T follicular helper cell (primary cell): ENCODE data around the gene ATP8A2.

ENCODE experiments used
- DNase-seq: peaks from one replicate; pipeline ENCODE4 v3.0.0-alpha.2; 2020; ENCODE audit warnings: low read depth

ATP8A2 gene

GRCh38 chr13:25965596-25965995 lies 593.8 kb downstream of the ATP8A2 start:
- no peak for DNase-seq

DNA sequence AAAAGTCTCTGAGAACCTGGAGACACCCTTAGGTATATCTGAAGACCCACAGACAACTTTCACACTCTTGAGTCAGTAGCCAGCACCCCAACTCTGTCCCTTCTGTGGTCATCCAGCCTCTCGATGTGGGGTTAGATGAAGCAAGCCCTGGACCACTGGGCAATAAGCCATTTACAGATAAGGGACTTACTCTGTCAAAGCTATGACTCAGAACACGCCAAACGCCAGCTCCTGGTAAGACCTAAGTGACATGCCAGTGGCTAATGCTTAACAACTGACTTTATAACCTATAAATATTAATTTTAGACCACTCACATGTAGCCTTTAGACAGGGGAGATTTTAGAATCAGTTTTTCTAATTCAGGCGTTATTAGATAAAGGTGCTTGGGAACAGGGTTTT lies 594.3 kb downstream of the ATP8A2 start:
- DNase-seq, result no peak

DNA sequence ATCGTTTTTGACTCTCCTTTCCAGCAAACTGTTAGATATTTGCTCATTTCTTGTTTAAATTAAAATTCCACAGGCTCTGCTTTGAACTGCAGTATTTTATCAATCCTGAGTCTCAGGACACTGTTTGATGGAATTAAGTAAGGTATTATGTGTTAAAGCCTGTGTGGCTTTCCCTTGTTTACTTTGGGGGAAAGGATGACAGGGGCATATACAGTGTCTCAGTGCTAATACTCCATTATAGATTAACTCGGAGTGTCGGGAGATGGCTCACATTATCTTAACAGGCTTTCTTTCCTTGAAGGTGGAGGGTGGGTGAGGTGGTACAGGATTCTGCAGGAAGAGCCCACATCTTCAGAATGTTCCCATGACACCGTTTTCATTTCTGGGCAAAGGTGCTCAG lies 595.4 kb downstream of the ATP8A2 start:
- no peak for DNase-seq

GRCh38 chr13:25971047-25971446 lies 599.3 kb downstream of the ATP8A2 start:
- no peak for DNase-seq

DNA sequence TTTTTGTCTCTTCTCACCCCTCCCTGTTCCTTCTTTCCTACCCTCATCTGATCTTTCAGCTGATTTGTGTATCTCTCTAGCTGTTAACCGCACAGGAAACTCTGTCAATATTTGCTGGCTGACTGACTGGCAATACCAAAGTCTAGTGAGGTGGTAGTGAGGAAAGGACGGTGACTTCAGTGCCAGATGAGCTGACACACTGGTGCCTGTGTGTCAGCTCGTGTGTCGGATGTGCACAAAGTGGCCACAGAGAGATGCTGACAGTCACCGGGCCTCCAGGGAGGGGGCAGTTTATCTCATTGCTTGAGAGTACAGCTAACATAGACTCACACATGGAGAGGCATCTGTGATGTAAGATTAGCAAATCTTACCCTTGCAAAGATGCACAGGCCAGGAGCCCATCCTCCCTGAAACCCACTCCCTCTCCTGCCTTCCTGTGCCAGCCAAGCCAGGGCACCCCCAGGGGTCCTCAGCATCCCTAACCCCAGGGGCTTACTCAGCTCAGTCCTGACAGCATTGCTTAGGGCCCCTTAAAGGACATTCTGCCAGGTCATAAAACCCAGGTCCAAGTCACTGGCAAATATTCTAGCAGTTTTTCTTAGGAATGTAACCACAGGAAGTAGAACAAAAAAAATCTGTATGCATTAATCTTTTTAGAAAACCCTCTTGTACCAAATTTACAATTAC lies 599.8 kb downstream of the ATP8A2 start:
- peak; percentile 42 for DNase-seq

GRCh38 chr13:25973085-25973484 lies 601.3 kb downstream of the ATP8A2 start:
- DNase-seq, result no peak

DNA sequence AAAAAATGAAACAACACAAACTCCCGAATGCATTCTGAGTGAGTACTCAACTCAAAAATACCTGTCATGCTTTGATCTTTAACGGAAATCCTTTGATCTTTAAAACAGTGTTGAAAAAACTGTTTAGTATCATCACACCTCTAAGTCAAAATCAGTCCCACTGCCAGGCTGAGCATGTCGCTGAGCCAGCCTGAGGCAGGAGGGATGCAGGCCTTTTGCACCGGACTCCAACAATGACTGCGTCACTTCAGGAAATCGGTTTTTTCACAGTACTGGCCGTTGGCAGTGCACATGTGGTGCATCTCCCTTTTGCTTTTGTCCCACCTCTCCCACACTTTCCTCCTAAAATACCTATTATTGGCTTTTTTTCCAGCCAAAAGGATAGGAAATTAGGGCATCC lies 601.8 kb downstream of the ATP8A2 start:
- peak; percentile 9 for DNase-seq

GRCh38 chr13:25977216-25977615 lies 605.4 kb downstream of the ATP8A2 start:
- DNase-seq, result no peak

- DNase-seq, result no peak
These were observed 605.9 kb downstream of the ATP8A2 start for GRCh38 chr13:25977671-25978070.

DNA sequence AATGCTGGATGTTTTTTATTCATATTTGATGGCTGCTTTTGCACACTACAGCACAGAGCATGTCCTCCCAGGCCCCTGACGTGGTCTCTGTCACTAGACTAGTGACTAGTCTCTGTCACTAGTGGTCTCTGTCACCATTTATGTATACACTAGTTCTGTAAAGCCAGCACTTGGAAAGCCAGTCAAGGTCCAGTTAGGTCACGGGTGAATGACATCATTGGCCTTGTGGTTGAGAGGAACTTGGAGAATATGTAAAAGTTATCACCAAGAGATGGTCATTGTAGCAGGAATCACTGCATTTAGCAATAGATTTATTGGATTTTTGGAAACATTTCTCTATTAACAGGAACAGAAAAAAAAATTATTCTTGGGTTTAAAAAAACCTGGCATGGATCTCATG lies 607.2 kb downstream of the ATP8A2 start:
- DNase-seq, result no peak

DNA sequence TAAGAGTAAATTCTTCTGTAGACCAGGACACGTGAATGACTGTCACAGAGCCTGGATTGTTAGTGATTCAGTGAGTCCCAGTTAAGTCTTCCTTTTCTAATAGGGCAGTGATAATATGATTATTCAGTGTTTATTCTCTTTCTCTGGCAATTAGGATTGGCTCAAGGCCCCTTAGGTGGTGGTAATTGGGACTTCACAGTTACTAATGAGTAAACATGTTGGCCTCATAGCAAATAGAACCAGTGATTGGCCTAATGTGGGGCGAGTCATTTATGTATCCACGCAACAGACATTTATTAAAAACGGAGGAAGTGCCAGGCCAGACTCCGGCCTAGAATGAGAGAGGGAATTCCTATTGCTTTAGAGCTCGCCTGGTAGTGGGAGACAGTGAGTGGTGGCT lies 607.6 kb downstream of the ATP8A2 start:
- DNase-seq, result no peak

- no peak for DNase-seq
These were observed 608.5 kb downstream of the ATP8A2 start for GRCh38 chr13:25980255-25980654.

GRCh38 chr13:25981060-25981459 lies 609.3 kb downstream of the ATP8A2 start:
- no peak for DNase-seq

- no peak for DNase-seq
These were observed 611.1 kb downstream of the ATP8A2 start for GRCh38 chr13:25982907-25983306.

DNA sequence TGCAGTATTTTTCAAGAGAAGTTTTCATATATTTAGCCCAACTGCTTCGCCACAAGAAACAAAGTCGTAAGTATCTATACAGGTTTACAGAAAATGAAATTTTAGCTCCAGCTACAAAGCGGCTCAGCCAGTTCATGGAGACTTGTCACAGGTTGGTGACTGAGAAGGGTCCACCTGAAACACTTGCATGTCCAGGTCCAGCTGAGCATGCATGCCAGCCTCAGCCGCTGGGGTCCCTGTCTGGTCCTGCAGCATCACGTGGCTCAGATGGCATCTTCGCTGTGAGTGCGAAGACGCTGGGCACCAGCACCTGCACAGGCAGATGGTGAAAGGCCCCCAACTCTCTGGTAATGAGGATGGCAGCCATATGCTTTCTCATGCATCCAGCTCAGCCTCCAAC lies 616.2 kb downstream of the ATP8A2 start:
- DNase-seq, result no peak

- DNase-seq, result no peak
These were observed 616.9 kb downstream of the ATP8A2 start for GRCh38 chr13:25988661-25989060.

DNA sequence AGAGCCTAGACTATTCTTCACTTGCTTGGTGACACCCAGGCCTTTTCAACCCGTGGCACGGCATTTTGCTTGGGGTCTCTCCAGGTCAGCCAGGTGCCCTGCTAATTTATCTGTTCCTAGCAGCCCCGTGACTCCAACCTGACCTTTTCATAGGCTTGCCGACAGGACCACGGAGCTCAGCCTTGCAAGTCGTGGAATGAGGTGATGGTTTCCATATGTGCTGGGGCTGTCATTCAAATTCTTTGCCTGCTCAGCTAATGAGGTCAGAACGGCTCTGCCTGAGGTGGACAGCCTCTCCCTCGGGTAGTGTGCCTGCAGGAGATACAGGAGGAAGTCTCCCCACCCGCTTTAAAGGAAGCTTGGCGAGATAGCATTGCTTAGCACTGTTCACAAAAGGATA lies 619.0 kb downstream of the ATP8A2 start:
- DNase-seq, result no peak

GRCh38 chr13:25992076-25992475 lies 620.3 kb downstream of the ATP8A2 start:
- no peak for DNase-seq

- no peak for DNase-seq
These were observed 635.7 kb downstream of the ATP8A2 start for GRCh38 chr13:26007261-26008125.

- no peak for DNase-seq
These were observed 638.9 kb downstream of the ATP8A2 start for GRCh38 chr13:26010487-26011207.

GRCh38 chr13:26011208-26011573 lies 639.4 kb downstream of the ATP8A2 start:
- no peak for DNase-seq

DNA sequence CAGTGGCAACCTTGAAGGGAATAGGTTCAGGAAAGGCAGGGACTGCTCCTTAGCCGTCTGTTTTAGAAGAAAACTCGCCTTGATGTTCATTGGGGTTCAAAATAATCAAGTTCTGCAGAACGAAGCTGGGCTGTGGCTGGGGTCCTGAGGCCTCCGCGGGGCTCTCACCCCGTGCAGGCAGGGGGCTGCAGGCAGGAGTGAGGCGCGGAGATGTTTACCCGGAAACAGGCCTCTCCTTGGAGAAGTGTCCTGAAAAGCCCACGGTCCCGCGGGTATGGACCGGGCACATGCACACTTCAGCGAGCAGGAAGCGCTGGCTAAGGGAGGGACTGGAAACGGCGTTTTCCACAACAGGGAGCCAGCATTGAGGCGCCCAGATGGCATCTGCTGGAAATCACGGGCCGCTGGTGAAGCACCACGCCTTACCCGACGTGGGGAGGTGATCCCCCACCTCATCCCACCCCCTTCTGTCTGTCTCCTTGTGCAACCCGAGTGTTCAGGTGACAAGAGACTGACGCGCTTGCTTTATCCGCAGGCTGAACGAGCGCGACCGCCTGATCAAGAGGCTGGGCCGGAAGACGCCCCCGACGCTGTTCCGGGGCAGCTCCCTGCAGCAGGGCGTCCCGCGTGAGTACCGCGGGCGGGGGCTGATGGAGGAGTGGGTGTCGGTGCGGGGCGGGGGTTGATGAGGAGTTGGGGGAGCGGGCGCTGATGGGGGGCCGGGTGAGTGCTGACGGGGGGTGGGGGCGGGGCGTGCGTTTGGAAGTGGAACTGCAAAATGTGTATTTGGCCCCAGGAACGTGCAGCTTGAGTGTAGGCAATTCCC lies 640.4 kb downstream of the ATP8A2 start:
- DNase-seq, result peak; percentile 66
